Upper lobe of left lung (tissue), 6 donors: ENCODE results near the gene CGB1. TPM values are rescaled to one million over a fixed set of nuclear protein-coding genes. Genes with fewer than 3 reads are reported as not detected.

Experiments
- ATAC-seq, 2 donors: fragments of 200-7000 bp; cut with Tn5 transposase; one replicate each; pipeline ENCODE4 v1.9.1; 2022; ENCODE audit warnings: mild to moderate bottlenecking in 2 of 2, moderate library complexity in 2 of 2; ENCODE audit not compliant: low FRiP score in 2 of 2
- DNase-seq, 2 donors: peaks; one replicate each; pipeline ENCODE4 v3.0.0-alpha.2; 2019 to 2020
- H3K27ac ChIP-seq, 4 donors: fragments of 200-600 bp; sonication (generic); one replicate each; pipeline ENCODE4 v1.5.1; 2016 to 2019
- H3K27me3 ChIP-seq, 4 donors: fragments of 200-600 bp; sonication (generic); one replicate each; pipeline ENCODE4 v1.5.1; 2017 to 2019
- H3K36me3 ChIP-seq, 4 donors: fragments of 200-600 bp; sonication (generic); one replicate each; pipeline ENCODE4 v1.5.1; 2016 to 2019
- H3K4me1 ChIP-seq, 4 donors: fragments of 200-600 bp; sonication (generic); one replicate each; pipeline ENCODE4 v1.5.1; 2018 to 2019
- H3K4me3 ChIP-seq, 4 donors: fragments of 200-600 bp; sonication (generic); one replicate each; pipeline ENCODE4 v1.5.1; 2017 to 2019; ENCODE audit warnings: mild to moderate bottlenecking in 2 of 4, moderate library complexity in 1 of 4
- H3K9me3 ChIP-seq, 4 donors: fragments of 200-600 bp; sonication (generic); one replicate each; pipeline ENCODE4 v1.5.1; 2018 to 2019
- EP300 ChIP-seq, 4 donors: sonication (generic); formaldehyde crosslinking; IDR thresholded peaks; one replicate each; pipeline ENCODE4 v1.5.1; 2017; ENCODE audit warnings: antibody characterized with exemption in 4 of 4, control low read depth in 2 of 4
- POLR2A ChIP-seq, 4 donors: fragments of 450-650 bp; IDR thresholded peaks; one replicate each; pipeline ENCODE4 v1.5.1; 2016 to 2017; ENCODE audit warnings: antibody characterized with exemption in 4 of 4, mild to moderate bottlenecking in 2 of 4
- POLR2AphosphoS5 ChIP-seq, 2 donors: sonication (generic); formaldehyde crosslinking; IDR thresholded peaks; one replicate each; pipeline ENCODE4 v1.5.1; 2017; ENCODE audit warnings: antibody characterized with exemption in 2 of 2
- WGBS, 2 donors: methylation state at CpG; one replicate each; pipeline ENCODE4 v1.1.5; 2017 to 2018; 5-methylcytosine and 5-hydroxymethylcytosine counted together
- total RNA-seq, 6 donors: library from RNA; depleted of rRNA in 4 of 6; stranded (reverse); fragments of >200 nt in 4 of 6; gene quantifications; one replicate each; pipeline versions ENCODE4 v1.1.0 to v1.2.1, GENCODE V29; 2016 to 2021
- TF ChIP-seq, protein P1 (sequence below), 6 experiments: fragments of 450-650 bp in 4 of 6; fragments of 200-600 bp in 2 of 6; sonication (generic) in 2 of 6; IDR thresholded peaks; one replicate each; pipeline ENCODE4 v1.5.1; 2016 to 2019; ENCODE audit warnings: antibody characterized with exemption in 6 of 6
- donor health status: DM: no; HTN: no; CAD: no; lungs with moderate emphysema.
- donor health status: DM: no; HTN: yes; CAD: no; lungs with severe emphysema.

Gene CGB1
- total RNA-seq, 6 donors from 2014 or later = not detected

DNA sequence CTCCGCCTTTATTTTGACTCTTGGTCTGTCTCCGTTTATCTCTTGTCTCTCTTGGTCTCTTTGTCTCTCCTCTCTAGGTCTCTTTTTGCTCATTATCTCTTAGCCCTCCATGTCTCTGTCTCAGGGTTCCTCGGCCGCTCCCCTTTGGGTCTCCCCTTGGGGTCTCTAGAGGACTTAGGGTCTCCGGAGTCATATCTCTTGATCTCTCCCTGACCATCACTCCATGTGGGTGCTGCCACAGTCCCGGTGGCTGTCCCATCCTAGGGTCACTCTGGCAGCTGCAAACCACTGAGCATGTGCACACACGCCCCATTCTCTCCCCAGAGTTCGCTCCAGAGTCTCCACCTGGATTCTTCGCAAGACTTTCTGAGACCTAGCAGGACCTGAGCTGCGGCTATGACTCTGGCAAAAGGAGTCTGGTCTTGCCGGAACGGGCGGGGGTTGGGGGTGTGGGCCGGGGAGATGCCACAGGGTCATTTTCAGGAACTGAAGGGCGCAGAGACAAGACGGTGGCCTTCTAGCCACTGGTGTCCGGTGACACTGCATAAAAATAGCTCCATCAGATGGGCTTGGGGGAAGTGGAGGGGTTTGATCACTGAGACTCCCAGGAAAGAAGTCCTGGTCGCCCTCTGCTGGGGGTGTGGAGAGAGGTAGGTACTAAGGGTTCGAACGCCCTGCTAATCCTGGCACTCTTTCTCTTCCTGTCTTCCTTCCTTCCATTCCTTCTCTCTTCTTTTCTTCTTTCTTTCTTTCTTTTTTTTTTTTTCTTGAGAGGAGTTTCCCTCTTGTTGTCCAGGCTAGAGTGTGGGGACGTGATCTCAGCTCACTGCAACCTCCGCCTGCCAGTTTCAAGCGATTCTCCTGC is 37.1 kb upstream of the CGB1 start:
- Histone ChIP-seq H3K36me3 (no peaks in the 10 kb centered on the region), H3K27me3 (peaks cover 0 to 33% (median 15%) of the 10 kb centered on the region in 4 donors), H3K4me1 (peaks cover 0 to 17% (median 3%) of the 10 kb centered on the region in 4 donors), H3K9me3 (no peaks in the 10 kb centered on the region), H3K27ac (no peak overlapping the region), H3K4me3 (no peak overlapping the region)
- DNase-seq (no peak), ATAC-seq (no peak)
- TF ChIP-seq EP300 (IDR thresholded peaks at IDR 0.05) (no peak), POLR2A (IDR thresholded peaks at IDR 0.05) (no peak), POLR2AphosphoS5 (IDR thresholded peaks at IDR 0.05) (no peak)
- TF ChIP-seq, protein P1, sequence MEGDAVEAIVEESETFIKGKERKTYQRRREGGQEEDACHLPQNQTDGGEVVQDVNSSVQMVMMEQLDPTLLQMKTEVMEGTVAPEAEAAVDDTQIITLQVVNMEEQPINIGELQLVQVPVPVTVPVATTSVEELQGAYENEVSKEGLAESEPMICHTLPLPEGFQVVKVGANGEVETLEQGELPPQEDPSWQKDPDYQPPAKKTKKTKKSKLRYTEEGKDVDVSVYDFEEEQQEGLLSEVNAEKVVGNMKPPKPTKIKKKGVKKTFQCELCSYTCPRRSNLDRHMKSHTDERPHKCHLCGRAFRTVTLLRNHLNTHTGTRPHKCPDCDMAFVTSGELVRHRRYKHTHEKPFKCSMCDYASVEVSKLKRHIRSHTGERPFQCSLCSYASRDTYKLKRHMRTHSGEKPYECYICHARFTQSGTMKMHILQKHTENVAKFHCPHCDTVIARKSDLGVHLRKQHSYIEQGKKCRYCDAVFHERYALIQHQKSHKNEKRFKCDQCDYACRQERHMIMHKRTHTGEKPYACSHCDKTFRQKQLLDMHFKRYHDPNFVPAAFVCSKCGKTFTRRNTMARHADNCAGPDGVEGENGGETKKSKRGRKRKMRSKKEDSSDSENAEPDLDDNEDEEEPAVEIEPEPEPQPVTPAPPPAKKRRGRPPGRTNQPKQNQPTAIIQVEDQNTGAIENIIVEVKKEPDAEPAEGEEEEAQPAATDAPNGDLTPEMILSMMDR (IDR thresholded peaks at IDR 0.05) = no peak
- 63 to 64% methylated on average over 23 of the region's 23 CpGs for WGBS, 2 donors

DNA sequence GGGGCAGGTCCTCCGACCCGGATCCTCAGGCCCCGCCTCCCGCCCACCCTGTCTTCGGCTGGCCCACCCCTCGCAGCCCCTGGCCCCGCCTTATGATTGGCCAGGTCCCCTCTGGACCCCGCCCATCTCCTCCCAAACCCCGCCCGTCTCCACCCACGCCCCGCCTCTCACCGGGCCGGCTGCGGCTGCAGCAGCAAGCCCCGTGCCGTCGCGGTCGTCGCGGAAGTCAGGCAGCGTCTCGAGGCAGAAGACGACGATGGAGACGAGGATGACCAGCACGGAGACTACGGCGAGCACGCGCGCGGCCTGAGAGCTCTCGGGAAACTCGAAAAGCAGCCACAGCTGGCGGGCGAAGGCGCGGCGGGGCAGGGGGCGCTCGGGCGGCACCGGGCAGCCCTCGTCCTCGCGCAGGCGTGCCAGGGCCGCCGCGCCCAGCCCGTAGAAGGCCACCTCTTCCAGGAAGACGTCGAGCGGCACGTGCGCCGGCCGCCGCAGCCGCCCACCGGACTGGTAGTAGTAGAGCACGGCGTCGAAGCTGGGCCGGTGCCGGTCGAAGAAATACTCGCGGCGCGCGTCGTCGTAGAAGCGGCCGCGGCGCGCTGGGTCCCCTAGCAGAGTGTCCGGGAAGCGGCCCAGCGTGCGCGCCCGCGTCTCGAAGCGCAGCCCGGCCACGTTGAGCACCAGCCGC is 35.3 kb upstream of the CGB1 start:
- peak in 1 of 2 donors; percentile 86 for DNase-seq

DNA sequence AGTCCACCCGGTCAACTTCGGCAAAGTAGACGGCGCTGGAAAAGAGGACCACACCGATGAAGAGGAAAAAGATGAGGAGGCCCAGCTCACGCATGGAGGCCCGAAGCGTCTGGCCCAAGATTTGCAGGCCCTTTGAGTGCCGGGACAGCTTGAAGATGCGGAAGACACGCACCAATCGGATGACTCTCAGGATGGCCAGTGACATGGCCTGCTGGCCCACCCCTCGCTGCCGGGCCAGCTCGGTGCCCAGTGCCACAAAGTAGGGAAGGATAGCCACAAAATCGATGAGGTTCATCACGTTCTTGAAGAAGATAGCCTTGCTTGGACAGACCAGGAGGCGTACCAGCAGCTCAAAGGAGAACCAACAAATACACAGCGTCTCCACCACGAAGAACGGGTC is 33.7 kb upstream of the CGB1 start:
- H3K36me3 ChIP-seq = no peaks in the 10 kb centered on the region
- no peak overlapping the region for H3K27ac ChIP-seq
- DNase-seq = no peak
- peaks cover 1 to 34% (median 18%) of the 10 kb centered on the region in 4 donors for H3K27me3 ChIP-seq
- WGBS, 2 donors = 94 to 96% methylated on average over 16 to 21 of the region's 21 CpGs
- TF ChIP-seq EP300 (IDR thresholded peaks at IDR 0.05) = no peak
- TF ChIP-seq POLR2A (IDR thresholded peaks at IDR 0.05) = no peak
- TF ChIP-seq, protein P1 (IDR thresholded peaks at IDR 0.05) = no peak
- no peak for TF ChIP-seq POLR2AphosphoS5 (IDR thresholded peaks at IDR 0.05)
- no peak overlapping the region for H3K4me3 ChIP-seq
- H3K9me3 ChIP-seq = no peaks in the 10 kb centered on the region
- no peak for ATAC-seq
- peaks cover 0 to 18% (median 3%) of the 10 kb centered on the region in 4 donors for H3K4me1 ChIP-seq

More for the DNA sequence above, 35.3 kb upstream of the CGB1 start:
- Histone ChIP-seq H3K4me3 (peak overlapping the region in 3 of 4 donors; percentile 3 to 9 (median 8)), H3K27ac (no peak overlapping the region), H3K36me3 (no peaks in the 10 kb centered on the region), H3K9me3 (no peaks in the 10 kb centered on the region), H3K27me3 (peaks cover 0 to 33% (median 15%) of the 10 kb centered on the region in 4 donors), H3K4me1 (peaks cover 0 to 17% (median 3%) of the 10 kb centered on the region in 4 donors)
- TF ChIP-seq EP300 (IDR thresholded peaks at IDR 0.05) (no peak), POLR2A (IDR thresholded peaks at IDR 0.05) (no peak), POLR2AphosphoS5 (IDR thresholded peaks at IDR 0.05) (no peak)
- TF ChIP-seq, protein P1 (IDR thresholded peaks at IDR 0.05) = no peak
- WGBS, 2 donors = 6 to 9% methylated on average over 17 to 24 of the region's 93 CpGs
- no peak for ATAC-seq

DNA sequence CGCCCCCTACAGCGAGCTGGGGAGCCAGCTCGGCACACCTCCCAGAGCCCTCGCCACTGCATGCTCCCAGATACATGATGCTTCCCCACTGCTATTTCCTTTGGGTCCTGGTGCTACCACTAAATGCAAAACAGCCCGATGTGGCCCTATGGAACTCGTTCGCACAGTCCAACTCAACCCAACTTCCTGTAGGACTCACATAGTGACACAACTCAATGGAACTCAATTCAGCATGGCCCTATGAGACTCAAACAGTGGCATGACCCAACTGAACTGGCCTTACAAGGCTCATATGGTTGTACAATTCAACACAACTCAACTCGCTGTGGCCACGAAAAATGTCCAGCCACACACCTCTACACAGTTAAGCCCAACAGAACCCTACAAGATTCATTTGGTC is 32.3 kb upstream of the CGB1 start:
- no peak for ATAC-seq
- H3K9me3 ChIP-seq = no peaks in the 10 kb centered on the region
- no peak overlapping the region for H3K4me3 ChIP-seq
- H3K27ac ChIP-seq = no peak overlapping the region
- H3K4me1 ChIP-seq = peaks cover 7 to 23% (median 11%) of the 10 kb centered on the region in 4 donors
- H3K36me3 ChIP-seq = no peaks in the 10 kb centered on the region
- TF ChIP-seq POLR2A (IDR thresholded peaks at IDR 0.05) (no peak), EP300 (IDR thresholded peaks at IDR 0.05) (no peak), POLR2AphosphoS5 (IDR thresholded peaks at IDR 0.05) (no peak)
- TF ChIP-seq, protein P1 (IDR thresholded peaks at IDR 0.05) = no peak
- H3K27me3 ChIP-seq = peaks cover 3 to 43% (median 22%) of the 10 kb centered on the region in 4 donors
- no peak for DNase-seq
- 96 to 98% methylated on average over 5 to 9 of the region's 9 CpGs for WGBS, 2 donors
